ENCODE results near the gene UBAC1.

DNA sequence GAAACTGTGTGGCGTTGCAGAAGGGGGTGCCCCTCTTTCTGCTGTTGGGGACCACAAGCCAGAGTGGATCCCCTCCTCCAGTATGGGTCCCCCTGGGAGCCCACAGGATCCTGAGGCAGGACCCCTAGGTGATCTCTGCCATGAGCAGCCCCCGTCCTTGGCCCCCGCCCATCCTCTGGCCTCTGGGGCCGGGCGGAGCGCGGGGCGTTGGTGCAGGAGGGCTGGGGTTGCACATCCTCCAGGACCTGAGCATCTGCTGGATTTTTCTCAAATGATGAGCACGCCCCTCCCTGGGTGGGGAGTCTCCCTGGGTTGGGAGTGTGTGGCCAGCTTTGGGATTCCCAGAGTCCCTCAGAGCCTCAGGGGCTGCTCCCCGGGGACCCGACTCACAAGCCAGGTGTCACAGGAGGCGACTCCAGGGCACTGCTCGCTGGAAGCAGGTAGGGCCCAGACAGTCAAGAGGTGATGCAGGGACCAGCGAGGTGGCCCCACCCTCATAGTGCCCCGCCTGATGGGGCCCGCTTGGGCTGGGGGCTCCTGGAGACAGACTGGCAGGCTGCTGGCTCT, 26.7 kb upstream of the UBAC1 start:
- TF ChIP-seq, protein P1, sequence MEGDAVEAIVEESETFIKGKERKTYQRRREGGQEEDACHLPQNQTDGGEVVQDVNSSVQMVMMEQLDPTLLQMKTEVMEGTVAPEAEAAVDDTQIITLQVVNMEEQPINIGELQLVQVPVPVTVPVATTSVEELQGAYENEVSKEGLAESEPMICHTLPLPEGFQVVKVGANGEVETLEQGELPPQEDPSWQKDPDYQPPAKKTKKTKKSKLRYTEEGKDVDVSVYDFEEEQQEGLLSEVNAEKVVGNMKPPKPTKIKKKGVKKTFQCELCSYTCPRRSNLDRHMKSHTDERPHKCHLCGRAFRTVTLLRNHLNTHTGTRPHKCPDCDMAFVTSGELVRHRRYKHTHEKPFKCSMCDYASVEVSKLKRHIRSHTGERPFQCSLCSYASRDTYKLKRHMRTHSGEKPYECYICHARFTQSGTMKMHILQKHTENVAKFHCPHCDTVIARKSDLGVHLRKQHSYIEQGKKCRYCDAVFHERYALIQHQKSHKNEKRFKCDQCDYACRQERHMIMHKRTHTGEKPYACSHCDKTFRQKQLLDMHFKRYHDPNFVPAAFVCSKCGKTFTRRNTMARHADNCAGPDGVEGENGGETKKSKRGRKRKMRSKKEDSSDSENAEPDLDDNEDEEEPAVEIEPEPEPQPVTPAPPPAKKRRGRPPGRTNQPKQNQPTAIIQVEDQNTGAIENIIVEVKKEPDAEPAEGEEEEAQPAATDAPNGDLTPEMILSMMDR (IDR thresholded peaks at IDR 0.05): no peak
- TF ChIP-seq POLR2AphosphoS5 (IDR thresholded peaks at IDR 0.05) (no peak), EP300 (IDR thresholded peaks at IDR 0.05) (no peak)
